OCI-LY7 (cell line): ENCODE data around the gene STXBP5. TPM values are rescaled to one million over a fixed set of nuclear protein-coding genes. Genes with fewer than 3 reads are reported as not detected.

Source experiments
- BruUV-seq: library from RNA; stranded (reverse); fragments of 400-500 nt; replicated peaks from 2 replicates; lab custom pipeline; 2021; lab: Mats Ljungman, UMichigan
- CTCF ChIA-PET: fragments of 300-600 bp; sonication (Branson Sonifier 250); formaldehyde crosslinking; loops from one replicate; lab custom pipeline; 2022; ENCODE audit warnings: antibody characterized with exemption; ENCODE audit not compliant: unreplicated experiment; lab: Charles Lee
- POLR2A ChIA-PET: fragments of 300-600 bp; sonication (Branson Sonifier 250); formaldehyde crosslinking; loops from one replicate; lab custom pipeline; 2022; ENCODE audit warnings: antibody characterized with exemption; lab: Charles Lee
- DNase-seq: peaks from one replicate; pipeline ENCODE4 v3.0.0-alpha.2; 2015; ENCODE audit warnings: low spot score
- H2AFZ ChIP-seq: fragments of 200-600 bp; sonication (generic), shearing (Covaris generic); 2 replicates; pipeline ENCODE4 v1.6.1; 2014; ENCODE audit warnings: mild to moderate bottlenecking, antibody characterized with exemption, low read length, moderate library complexity
- H3K27ac ChIP-seq: fragments of 200-600 bp; sonication (generic); 2 replicates; pipeline ENCODE4 v1.5.1; 2014; ENCODE audit warnings: mixed run types, low read depth, mild to moderate bottlenecking, moderate library complexity, low read length, inconsistent platforms; ENCODE audit not compliant: poor library complexity, severe bottlenecking
- H3K36me3 ChIP-seq: fragments of 200-600 bp; sonication (generic); 2 replicates; pipeline ENCODE4 v1.6.1; 2014; ENCODE audit warnings: mild to moderate bottlenecking, antibody characterized with exemption, low read length, moderate library complexity, mixed read lengths; ENCODE audit not compliant: insufficient read depth
- H3K4me1 ChIP-seq: fragments of 200-600 bp; sonication (generic); 2 replicates; pipeline ENCODE4 v1.5.1; 2014; ENCODE audit warnings: mild to moderate bottlenecking, low read length; ENCODE audit not compliant: insufficient read depth, poor library complexity, severe bottlenecking
- H3K4me2 ChIP-seq: fragments of 200-600 bp; sonication (generic); 2 replicates; pipeline ENCODE4 v1.6.1; 2014; ENCODE audit warnings: mild to moderate bottlenecking, low read length
- H3K4me3 ChIP-seq: fragments of 200-600 bp; sonication (generic); 2 replicates; pipeline ENCODE4 v1.5.1; 2014; ENCODE audit warnings: mild to moderate bottlenecking, low read depth, low read length; ENCODE audit not compliant: poor library complexity, severe bottlenecking
- H3K79me2 ChIP-seq: fragments of 200-600 bp; sonication (generic); 2 replicates; pipeline ENCODE4 v1.6.1; 2016; ENCODE audit warnings: low read depth, mild to moderate bottlenecking, low read length, moderate library complexity, mixed read lengths; ENCODE audit not compliant: insufficient read depth
- H3K9me2 ChIP-seq: fragments of 200-600 bp; sonication (generic); 2 replicates; pipeline ENCODE4 v1.6.1; 2016; ENCODE audit warnings: mild to moderate bottlenecking, low read length, mixed read lengths; ENCODE audit not compliant: insufficient read depth
- H3K9me3 ChIP-seq: fragments of 200-600 bp; sonication (generic); 2 replicates; pipeline ENCODE4 v1.6.1; 2014; ENCODE audit warnings: mild to moderate bottlenecking, mixed run types, low read length, mixed read lengths
- H4K20me1 ChIP-seq: fragments of 200-600 bp; sonication (generic); 2 replicates; pipeline ENCODE4 v1.6.1; 2014; ENCODE audit warnings: mild to moderate bottlenecking, antibody characterized with exemption, low read length, moderate library complexity, mixed read lengths; ENCODE audit not compliant: insufficient read depth
- EZH2phosphoT487 ChIP-seq: fragments of 200-600 bp; sonication (generic); IDR thresholded peaks from 2 replicates; pipeline ENCODE4 v1.6.1; 2018; ENCODE audit warnings: low read depth, borderline replicate concordance, mild to moderate bottlenecking, mixed run types, antibody characterized with exemption, low read length, moderate library complexity, mixed read lengths
- intact Hi-C: fragments of 100-400 bp; cut with micrococcal nuclease; formaldehyde crosslinking; loops from one replicate; pipeline ENCODE4 v1.10.0; 2022; ENCODE audit not compliant: unreplicated experiment
- total RNA-seq, 2 experiments: library from RNA; depleted of rRNA in 1 of 2; stranded (reverse); fragments of >200 nt in 1 of 2; shearing (Covaris generic) in 1 of 2; gene quantifications; 2 replicates each; pipeline ENCODE4 v1.2.3, GENCODE V29; 2014 to 2022
- TF ChIP-seq, protein P1 (sequence below): fragments of 200-600 bp; sonication (generic); conservative IDR thresholded peaks from 2 replicates; pipeline ENCODE4 v1.5.1; 2014; ENCODE audit warnings: mild to moderate bottlenecking, antibody characterized with exemption, low read length, moderate library complexity, mixed read lengths

Gene STXBP5
- total RNA-seq, 2 experiments from 2014 or later = 12.3 to 15.4 TPM

DNA sequence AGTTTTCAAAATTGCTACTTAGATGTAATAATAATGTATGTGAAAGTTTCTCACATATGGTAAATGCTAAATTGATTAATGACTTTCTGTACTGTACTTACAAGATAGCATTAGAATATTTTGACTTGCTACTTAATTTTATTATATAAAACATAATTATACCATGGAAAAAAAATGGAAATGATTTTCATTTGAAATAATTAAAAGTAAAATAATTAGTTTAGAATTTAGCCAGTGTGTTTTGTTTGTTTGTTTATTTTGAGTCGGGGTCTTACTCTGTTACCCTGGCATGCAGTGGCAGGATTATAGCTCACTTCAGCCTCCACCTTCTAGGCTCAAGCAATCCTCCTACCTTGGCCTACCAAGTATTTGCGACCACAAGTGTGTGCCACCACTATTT is 7.1 kb downstream of the STXBP5 start:
- no peak overlapping the region for H3K4me2 ChIP-seq
- BruUV-seq = no TSS peak
- TF ChIP-seq, protein P1, sequence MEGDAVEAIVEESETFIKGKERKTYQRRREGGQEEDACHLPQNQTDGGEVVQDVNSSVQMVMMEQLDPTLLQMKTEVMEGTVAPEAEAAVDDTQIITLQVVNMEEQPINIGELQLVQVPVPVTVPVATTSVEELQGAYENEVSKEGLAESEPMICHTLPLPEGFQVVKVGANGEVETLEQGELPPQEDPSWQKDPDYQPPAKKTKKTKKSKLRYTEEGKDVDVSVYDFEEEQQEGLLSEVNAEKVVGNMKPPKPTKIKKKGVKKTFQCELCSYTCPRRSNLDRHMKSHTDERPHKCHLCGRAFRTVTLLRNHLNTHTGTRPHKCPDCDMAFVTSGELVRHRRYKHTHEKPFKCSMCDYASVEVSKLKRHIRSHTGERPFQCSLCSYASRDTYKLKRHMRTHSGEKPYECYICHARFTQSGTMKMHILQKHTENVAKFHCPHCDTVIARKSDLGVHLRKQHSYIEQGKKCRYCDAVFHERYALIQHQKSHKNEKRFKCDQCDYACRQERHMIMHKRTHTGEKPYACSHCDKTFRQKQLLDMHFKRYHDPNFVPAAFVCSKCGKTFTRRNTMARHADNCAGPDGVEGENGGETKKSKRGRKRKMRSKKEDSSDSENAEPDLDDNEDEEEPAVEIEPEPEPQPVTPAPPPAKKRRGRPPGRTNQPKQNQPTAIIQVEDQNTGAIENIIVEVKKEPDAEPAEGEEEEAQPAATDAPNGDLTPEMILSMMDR = no peak
- TF ChIP-seq EZH2phosphoT487 = no peak
- intact Hi-C loops = no loop called here
- ChIA-PET CTCF (no interaction called here), POLR2A (interaction anchor here (0.9 to 1.4 kb wide), 2 partner anchors 9 to 10 kb away, joined by 3 to 6 read pairs; no protein-coding TSS in a partner anchor)
- DNase-seq = no peak
- peaks cover 1% of the 10 kb centered on the region for H3K4me1 ChIP-seq
- H3K9me2 ChIP-seq = no peaks in the 10 kb centered on the region
- no peak overlapping the region for H3K27ac ChIP-seq
- no peaks in the 10 kb centered on the region for H3K36me3 ChIP-seq
- no peak overlapping the region for H2AFZ ChIP-seq
- H4K20me1 ChIP-seq = peaks cover 8% of the 10 kb centered on the region; the same call in 1 of the 2 replicates
- H3K79me2 ChIP-seq = peaks cover 6% of the 10 kb centered on the region; the same call in 1 of the 2 replicates
- no peaks in the 10 kb centered on the region for H3K9me3 ChIP-seq
- no peak overlapping the region for H3K4me3 ChIP-seq

DNA sequence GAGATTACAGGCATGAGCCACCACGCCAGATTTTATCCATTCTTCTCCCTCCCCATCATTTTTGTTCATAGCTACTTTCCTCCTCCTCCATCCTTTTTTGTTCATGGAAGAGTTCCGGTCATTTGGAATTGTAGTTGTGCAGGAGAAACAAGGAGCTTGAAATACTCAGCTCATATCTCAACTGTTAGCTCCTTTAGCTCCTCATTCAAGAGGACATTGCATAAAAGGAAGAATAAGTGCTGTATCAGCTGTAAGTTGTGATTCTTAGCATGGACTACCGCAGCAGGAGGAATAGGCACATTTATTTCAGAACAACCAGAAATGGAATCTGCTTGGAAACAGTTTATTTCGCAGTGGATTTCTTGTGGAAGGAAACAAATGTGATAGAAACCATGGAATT is 7.6 kb downstream of the STXBP5 start:
- POLR2A ChIA-PET = interaction anchor here (0.9 to 1.4 kb wide), 3 partner anchors 10 to 129 kb away, joined by 3 to 6 read pairs (median 3); no protein-coding TSS in a partner anchor
- Histone ChIP-seq H2AFZ (no peak overlapping the region), H3K9me3 (no peaks in the 10 kb centered on the region), H3K4me3 (no peak overlapping the region), H3K27ac (no peak overlapping the region), H3K4me1 (no peaks in the 10 kb centered on the region), H3K9me2 (no peaks in the 10 kb centered on the region), H4K20me1 (peaks cover 8% of the 10 kb centered on the region; the same call in 1 of the 2 replicates), H3K36me3 (no peaks in the 10 kb centered on the region), H3K79me2 (peaks cover 2% of the 10 kb centered on the region; the same call in 1 of the 2 replicates), H3K4me2 (no peak overlapping the region)
- intact Hi-C loops = no loop called here
- no peak for DNase-seq
- CTCF ChIA-PET = no interaction called here
- no TSS peak for BruUV-seq
- TF ChIP-seq EZH2phosphoT487 = no peak
- TF ChIP-seq, protein P1 = no peak

DNA sequence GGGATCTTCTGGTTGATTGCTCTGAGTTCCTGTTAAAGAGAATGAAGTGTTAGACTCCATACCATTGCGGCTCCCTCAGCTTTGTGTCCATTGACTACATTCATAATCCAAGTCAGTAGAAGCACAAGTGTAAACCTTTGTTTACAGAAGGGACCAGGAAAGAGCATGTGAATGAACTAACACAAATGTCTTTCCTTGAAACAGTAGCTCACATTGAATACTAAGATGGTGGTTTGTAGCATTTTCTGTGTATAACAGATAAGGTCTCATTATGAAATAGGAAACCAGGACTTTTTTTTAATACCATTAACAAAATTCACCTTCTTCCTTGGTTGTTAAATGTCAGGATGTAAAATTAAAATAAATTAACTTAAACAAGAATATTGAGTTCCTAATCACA is 8.4 kb downstream of the STXBP5 start:
- Histone ChIP-seq H4K20me1 (peaks cover 8% of the 10 kb centered on the region; the same call in 1 of the 2 replicates), H3K9me2 (no peaks in the 10 kb centered on the region), H3K4me2 (no peak overlapping the region), H3K79me2 (no peaks in the 10 kb centered on the region), H3K4me1 (no peaks in the 10 kb centered on the region), H3K36me3 (no peaks in the 10 kb centered on the region), H3K4me3 (no peak overlapping the region), H3K27ac (no peak overlapping the region), H3K9me3 (no peaks in the 10 kb centered on the region), H2AFZ (no peak overlapping the region)
- BruUV-seq = no TSS peak
- ChIA-PET CTCF (interaction anchor here (0.6 kb wide), 1 partner anchor 436 kb away, joined by 3 read pairs; no protein-coding TSS in a partner anchor), POLR2A (interaction anchor here (0.7 to 1.4 kb wide), 3 partner anchors 11 to 129 kb away, joined by 3 read pairs; no protein-coding TSS in a partner anchor)
- intact Hi-C loops = no loop called here
- no peak for TF ChIP-seq EZH2phosphoT487
- TF ChIP-seq, protein P1 = no peak
- no peak for DNase-seq
